GM21619 (cell line): ENCODE results near the gene SPATC1L.
"Not testable (repeated sequence)": the region's sequence is repeated elsewhere in the genome, so short reads cannot be mapped to it uniquely, and the experiment has no call there.

Experiments
- ATAC-seq: cut with Tn5 transposase; IDR thresholded peaks from one replicate; pipeline ENCODE4 v1.9.1; 2021; ENCODE audit not compliant: unreplicated experiment

SPATC1L gene

DNA sequence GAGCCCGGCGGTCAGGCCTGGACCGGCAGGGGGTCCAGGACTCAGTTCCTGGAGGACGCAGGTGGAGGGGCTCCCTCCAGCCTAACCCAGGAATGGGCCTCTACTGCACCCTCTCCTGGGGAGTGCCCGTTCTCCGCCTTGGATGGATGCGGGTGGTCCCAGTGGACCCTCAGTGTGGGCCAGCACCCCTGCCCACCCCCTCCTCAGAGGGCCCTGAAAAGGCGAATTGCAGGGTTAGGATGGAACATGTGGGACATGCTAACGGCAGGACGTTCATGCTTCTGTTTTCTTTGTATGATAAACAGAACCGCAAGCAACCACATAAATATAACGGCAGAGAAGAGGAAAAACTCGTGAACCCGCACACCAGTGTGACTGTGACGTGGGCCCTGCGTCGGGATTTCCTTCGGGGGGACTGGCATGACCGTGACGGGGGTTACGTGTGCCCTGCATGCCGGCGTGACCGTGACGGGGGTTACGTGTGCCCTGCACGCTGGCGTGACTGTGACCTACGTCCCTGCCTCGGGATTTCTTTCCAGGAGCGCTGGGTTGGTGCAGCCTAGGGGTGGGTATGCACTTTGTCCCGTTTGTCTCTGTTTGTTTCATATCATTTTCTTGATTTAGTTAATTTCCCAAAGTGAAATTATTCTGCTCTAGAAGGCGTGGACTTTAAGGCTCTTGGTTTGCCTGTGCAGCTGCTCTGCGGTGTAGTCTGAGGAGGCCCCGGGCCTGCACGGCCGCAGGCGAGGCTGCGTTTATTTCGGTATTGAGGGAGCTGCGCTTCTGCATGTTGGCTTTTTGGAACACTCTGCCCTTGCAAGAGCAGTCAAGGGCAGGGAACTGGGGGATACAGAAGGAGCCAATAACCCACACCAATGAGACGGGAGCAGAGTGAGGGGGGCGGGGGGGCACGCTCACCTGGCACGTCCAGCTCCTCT lies 32.0 kb downstream of the SPATC1L start:
- ATAC-seq, result no peak

DNA sequence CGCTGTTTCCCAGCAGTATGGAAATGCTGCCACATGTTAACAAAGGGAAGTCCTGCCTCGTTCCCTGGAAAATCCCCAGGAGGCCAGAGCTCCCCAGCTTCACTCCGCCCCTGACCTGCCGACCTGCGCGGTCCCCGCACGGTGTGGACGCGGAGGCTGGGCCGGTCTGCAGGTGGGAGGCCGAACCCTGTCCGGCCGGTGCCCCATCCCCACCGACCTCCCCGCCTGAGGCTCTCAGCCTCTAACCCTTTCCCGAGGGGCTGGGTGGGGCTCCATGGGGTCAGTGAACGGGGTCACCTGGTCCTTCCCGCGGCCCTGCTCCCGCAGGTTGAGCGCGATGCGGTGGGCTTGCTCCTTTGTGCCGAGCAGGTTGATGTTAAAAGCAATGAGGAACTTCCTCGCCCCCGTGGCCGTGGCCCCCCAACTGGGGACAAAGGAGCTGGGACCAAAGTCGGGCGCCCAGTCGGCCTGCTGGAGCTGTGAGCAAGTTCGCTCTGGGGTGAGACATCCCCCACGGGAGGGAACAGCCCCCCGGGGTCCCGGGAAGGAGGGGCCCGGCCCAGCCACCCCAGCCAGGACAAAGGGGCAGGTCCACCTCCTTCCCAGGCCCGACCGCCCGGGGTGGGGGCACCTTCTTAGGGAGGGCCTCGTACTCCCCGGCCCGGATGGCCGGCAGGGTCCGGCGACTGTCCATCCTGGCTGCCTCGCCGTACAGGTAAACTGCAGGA lies 32.8 kb downstream of the SPATC1L start:
- no peak for ATAC-seq

DNA sequence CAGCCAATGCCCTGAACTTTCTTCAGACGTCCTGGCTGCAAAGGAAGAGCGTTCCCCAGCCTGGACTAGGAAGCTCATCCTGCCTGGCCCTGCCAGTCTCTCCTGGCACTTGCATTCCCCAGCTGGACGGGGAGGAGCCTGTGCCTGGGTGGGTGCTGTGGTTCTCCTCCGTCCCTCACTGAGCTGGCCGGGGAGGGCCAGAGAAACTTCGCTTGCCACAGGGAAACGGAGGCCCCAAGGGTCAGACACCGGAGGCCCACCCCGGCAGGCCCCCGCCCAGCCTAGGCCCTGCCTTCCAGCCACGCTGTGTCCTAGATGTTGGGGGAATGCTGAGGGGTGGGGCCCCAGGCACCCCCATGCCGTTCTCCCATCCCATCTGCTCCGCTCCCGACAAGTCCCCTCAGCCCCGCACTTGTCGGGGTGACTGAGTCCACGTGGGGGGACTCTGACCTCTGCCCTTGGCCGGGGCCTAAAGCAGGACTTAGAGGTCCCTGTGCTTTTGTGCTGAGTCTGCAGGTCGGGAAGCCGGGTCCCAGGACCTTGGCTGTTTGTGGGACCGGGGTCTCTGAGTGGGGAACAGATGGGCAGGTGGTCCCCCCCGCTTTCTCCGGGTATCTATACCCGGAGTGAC lies 33.7 kb downstream of the SPATC1L start:
- no peak for ATAC-seq

- no peak for ATAC-seq
These were observed 34.2 kb downstream of the SPATC1L start for GRCh38 chr21:46150073-46150472.

DNA sequence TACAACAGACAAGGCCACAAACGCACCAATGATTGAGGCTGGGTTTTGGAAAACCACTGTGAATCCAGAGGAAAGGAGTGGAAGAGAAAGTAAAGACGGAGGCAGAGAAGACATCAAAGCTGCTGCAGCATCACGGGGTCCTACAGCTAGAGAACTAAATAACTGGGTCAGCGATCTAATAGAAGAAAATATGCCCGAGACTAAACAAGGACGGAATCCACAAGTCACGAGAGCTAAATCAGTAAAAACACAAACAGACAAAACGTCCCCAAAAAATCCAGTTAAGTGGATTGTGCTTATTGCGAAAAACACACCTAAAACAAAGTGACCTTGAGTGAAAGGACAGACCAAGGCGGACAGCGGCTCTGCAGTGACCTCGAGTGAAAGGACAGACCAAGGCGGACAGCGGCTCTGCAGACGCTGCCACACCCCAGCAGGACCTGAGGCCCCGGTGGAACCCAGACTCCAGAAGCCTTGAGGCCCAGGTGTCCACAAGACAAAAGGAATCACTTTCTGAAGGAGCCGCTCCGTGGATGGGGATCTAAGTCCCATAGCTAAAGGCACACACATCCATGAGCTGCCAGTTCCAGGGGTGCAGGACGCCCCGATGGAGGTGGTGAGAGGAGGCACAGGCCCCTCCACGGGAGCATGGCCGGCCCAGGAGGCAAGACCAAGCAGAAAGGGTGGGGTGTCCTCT lies 34.9 kb downstream of the SPATC1L start:
- ATAC-seq, result no peak

GRCh38 chr21:46148106-46148505 lies 36.2 kb downstream of the SPATC1L start:
- no peak for ATAC-seq

GRCh38 chr21:46147429-46147828 lies 36.8 kb downstream of the SPATC1L start:
- not testable (repeated sequence) for ATAC-seq

GRCh38 chr21:46146856-46147255 lies 37.4 kb downstream of the SPATC1L start:
- no peak for ATAC-seq

- ATAC-seq, result no peak
These were observed 38.2 kb downstream of the SPATC1L start for GRCh38 chr21:46145840-46146691.

DNA sequence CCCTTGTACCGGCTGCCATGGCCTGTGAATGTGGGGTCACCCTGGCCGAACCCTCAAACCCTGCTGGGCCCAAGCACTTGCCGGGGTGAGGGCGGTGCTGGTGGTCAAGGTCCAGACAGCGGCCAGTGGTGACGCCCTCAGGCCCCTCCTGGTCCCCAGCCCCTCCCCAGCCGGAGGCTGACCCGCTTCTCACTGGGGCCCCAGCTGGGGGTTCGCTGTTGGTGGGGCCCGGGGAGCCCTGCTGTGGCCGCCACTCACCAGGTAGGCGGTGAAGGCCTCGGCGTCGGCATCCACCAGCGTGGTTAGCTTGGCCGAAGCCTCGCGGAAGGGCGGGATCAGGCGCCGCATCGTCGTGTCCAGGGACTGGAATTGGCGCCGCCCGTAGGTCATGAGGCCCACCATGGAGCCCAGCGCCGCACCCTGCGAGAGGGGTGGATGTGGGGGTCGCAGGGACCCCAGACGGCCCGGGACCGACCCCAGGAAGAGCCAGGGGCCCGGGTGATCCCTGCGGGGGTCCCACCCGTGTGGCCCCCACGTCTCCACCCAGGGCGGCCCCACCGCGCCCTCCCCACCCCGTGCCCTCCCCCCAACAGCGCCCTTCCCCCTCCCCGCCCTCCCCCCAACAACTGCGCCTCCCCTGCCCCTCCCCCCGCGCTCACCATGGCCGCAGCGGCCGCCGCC lies 39.0 kb downstream of the SPATC1L start:
- no peak for ATAC-seq

DNA sequence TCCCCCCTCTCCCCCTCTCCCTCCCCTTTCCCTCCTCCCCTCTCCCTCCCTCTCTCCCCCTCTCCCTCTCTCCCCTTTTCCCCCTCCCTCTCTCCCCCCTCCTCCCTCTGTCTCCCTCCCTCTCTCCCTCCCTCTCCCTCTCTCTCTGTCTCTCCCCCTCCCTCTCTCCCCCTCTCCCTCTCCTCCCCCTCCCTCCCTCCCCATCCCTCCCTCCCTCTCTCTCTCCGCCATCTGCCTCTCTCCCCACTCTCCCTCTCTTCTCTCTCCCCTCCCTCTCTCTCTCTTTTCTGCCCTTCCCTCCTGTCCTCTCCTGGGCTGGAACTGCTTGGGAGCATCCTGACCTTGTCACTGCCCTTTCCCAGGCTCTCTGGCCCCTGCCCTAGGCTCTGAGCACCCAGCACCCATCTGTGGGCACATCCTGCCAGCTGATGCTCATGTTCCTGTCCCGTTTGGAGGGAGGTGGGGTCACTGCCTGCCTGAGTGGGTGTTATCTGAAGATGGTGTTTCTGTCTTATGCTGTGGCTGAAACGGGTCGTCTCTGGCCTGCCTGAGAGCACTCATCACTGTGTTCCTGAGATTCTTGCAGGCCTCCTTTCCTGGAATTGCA lies 39.7 kb downstream of the SPATC1L start:
- ATAC-seq, result no peak

- ATAC-seq, result no peak
These were observed 41.4 kb downstream of the SPATC1L start for GRCh38 chr21:46142582-46143473.

DNA sequence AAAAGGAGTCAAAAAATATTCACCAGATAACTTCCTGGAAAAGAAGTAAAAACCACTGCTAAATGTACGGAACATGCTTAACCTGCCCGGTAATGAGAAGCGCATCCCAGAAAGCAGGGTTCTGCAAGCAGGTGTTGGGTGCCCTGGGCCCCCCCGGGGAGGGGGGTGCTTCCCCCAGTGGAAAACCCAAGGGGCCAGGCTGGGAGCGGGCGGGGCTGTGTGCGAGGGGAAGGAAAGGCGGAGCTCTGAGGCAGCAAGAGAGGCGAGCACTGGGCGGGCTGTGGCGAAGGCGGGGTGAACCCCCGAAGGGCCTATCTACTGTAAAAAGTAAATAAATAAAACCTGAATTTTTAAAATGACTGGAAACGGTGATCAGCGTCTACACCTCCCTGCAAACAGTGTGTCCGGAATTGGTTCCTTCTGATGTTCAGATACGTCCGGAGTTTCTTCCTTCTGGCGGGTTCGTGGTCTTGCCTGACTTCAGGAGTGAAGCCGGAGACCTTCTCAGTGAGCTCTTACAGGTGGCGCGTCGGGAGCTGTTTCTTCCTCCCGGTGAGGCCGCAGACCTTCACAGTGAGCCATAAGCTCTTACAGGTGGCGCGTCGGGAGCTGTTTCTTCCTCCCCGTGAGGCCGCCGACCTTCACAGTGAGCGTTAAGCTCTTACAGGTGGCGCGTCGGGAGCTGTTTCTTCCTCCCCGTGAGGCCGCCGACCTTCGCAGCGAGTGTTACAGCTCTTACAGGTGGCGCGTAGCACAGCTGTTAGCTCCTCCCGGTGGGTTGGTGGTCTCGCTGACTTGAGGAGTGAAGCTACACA lies 42.3 kb downstream of the SPATC1L start:
- no peak for ATAC-seq

GRCh38 chr21:46140352-46141003 lies 43.8 kb downstream of the SPATC1L start:
- ATAC-seq, result not testable (repeated sequence)

GRCh38 chr21:46139686-46140085 lies 44.6 kb downstream of the SPATC1L start:
- ATAC-seq, result no peak

DNA sequence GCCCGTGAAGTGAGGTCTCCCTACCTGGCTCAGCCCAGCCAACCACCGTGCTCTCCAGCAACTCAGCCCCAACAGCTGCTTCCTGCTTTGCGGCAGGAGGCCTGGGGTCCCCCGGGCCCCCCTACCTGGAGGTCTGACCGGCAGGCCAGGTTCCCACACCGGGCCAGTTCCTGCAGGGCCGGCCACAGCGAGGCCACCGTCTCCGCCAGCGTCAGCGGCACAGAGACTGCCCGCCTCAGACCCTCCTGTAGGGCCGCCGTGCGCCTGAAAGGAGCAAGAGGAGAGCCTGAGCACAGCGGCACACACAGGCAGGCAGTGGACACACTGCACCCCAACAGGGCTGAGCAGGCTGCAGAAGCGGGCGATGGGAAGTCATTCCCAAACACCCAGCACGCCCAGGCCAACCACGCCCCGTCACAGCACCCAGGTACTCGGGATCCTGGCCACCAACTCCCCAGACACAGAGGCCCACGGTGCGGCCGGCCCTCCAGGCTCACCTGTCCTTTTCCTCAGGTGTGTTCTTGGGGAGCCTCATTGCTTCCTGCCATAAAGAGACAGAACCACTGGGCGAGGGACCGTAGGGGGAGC lies 45.8 kb downstream of the SPATC1L start:
- ATAC-seq, result no peak
